HepG2 (cell line): Measurements from ENCODE around the gene HSPA1L. TPM values are rescaled to one million over a fixed set of nuclear protein-coding genes. Genes with fewer than 3 reads are reported as not detected.
A peak's percentile ranks its signal among the peaks of the same experiment; 100 is the strongest.

Experiments used
- ARID4A ChIP-seq: sonication (generic); formaldehyde crosslinking; IDR thresholded peaks from 2 replicates; pipeline ENCODE4 v1.5.0; 2020; ENCODE audit warnings: mild to moderate bottlenecking, missing genetic modification reagents, borderline replicate concordance
- BCL3 ChIP-seq: sonication (generic); formaldehyde crosslinking; IDR thresholded peaks from 2 replicates; pipeline ENCODE4 v1.5.1; 2020; ENCODE audit warnings: mild to moderate bottlenecking, missing genetic modification reagents, moderate library complexity
- ETV5 ChIP-seq: IDR thresholded peaks from 2 replicates; pipeline ENCODE4 v1.6.1; 2018; ENCODE audit warnings: missing biosample characterization, missing genetic modification reagents, inconsistent platforms, borderline replicate concordance
- GATAD2A ChIP-seq: IDR thresholded peaks from 2 replicates; pipeline ENCODE4 v1.6.1; 2016
- GMEB2 ChIP-seq: IDR thresholded peaks from 2 replicates; pipeline ENCODE4 v1.6.1; 2016; ENCODE audit warnings: missing biosample characterization, missing genetic modification reagents, low read depth
- ISL2 ChIP-seq: sonication (generic); formaldehyde crosslinking; IDR thresholded peaks from 2 replicates; pipeline ENCODE4 v1.5.0; 2020; ENCODE audit warnings: missing genetic modification reagents
- KAT7 ChIP-seq: IDR thresholded peaks from 2 replicates; pipeline ENCODE4 v1.6.1; 2018; ENCODE audit warnings: borderline replicate concordance, missing compliant biosample characterization
- KMT2A ChIP-seq: sonication (generic); formaldehyde crosslinking; IDR thresholded peaks from 2 replicates; pipeline ENCODE4 v1.4.0; 2020; ENCODE audit warnings: missing genetic modification reagents
- PHF5A ChIP-seq: IDR thresholded peaks from one replicate; pipeline ENCODE4 v1.6.1; 2018; ENCODE audit warnings: low read depth, missing genetic modification reagents; ENCODE audit not compliant: unreplicated experiment
- RAD21 ChIP-seq: fragments of 450-650 bp; formaldehyde crosslinking; IDR thresholded peaks from 2 replicates; pipeline ENCODE4 v1.5.0; 2020; ENCODE audit warnings: mild to moderate bottlenecking
- SMC3 ChIP-seq: IDR thresholded peaks from 2 replicates; pipeline ENCODE4 v1.6.1; 2011; ENCODE audit warnings: low read length, improper control_type of control experiment
- STAG1 ChIP-seq: sonication (generic); formaldehyde crosslinking; IDR thresholded peaks from 2 replicates; pipeline ENCODE4 v1.4.0; 2020; ENCODE audit warnings: missing genetic modification reagents
- TEAD3 ChIP-seq: optimal IDR thresholded peaks from 2 replicates; pipeline ENCODE3; 2016; ENCODE audit warnings: borderline replicate concordance
- ZBTB7B ChIP-seq: sonication (generic); formaldehyde crosslinking; IDR thresholded peaks from 2 replicates; pipeline ENCODE4 v1.4.0; 2020; ENCODE audit warnings: missing genetic modification reagents
- ZFP36L1 ChIP-seq: sonication (generic); formaldehyde crosslinking; IDR thresholded peaks from 2 replicates; pipeline ENCODE4 v1.8.0; 2022; ENCODE audit warnings: mild to moderate bottlenecking, missing genetic modification reagents, moderate library complexity
- ZNF256 ChIP-seq: sonication (generic); formaldehyde crosslinking; conservative IDR thresholded peaks from 2 replicates; pipeline ENCODE4 v1.4.0; 2020; ENCODE audit warnings: missing genetic modification reagents
- ZNF549 ChIP-seq: sonication (generic); formaldehyde crosslinking; IDR thresholded peaks from 2 replicates; pipeline ENCODE4 v1.5.0; 2020; ENCODE audit warnings: missing genetic modification reagents
- polyA plus RNA-seq, 8 experiments: library from polyadenylated mRNA; depleted of rRNA in 3 of 8; stranded (reverse) in 7 of 8; unstranded in 1 of 8; fragments of >200 nt; fragmentation: Illumina TruSeq in 4 of 8; extraction: Trizol in 4 of 8; gene quantifications; 2 replicates each; pipeline versions ENCODE4 v1.2.1 to v1.2.3, GENCODE V29; 2011 to 2016; ENCODE audit warnings: low read depth in 4 of 8, missing spikeins in 1 of 8, mixed read lengths in 1 of 8; ENCODE audit not compliant: insufficient read depth in 1 of 8
- total RNA-seq, 5 experiments: library from RNA; depleted of rRNA; stranded (reverse); fragments of >200 nt; fragmentation: Illumina TruSeq; extraction: Trizol; gene quantifications; 2 replicates each; pipeline ENCODE4 v1.2.3, GENCODE V29; 2016; ENCODE audit warnings: low read depth in 1 of 5
- TF ChIP-seq, protein P1 (sequence below): sonication (generic); formaldehyde crosslinking; IDR thresholded peaks from 2 replicates; pipeline ENCODE4 v1.5.0; 2020; ENCODE audit warnings: mild to moderate bottlenecking, missing genetic modification reagents

The HSPA1L gene
- total and polyA plus RNA-seq, 2 of the 13 experiments (the other 11 are each of a cell fraction or from before 2014, with no cell fraction given), result 0.55 to 1.0 TPM

GRCh38 chr6:31791324-31792089 lies 23.6 kb downstream of the HSPA1L start (continued):
- TF ChIP-seq PHF5A (CRISPR knock-in tag) (no peak), KMT2A (0 out of 2 replicates have a peak, but pooled peaks have one; percentile 46), GMEB2 (CRISPR knock-in tag) (no peak), SMC3 (peak; percentile 79), STAG1 (CRISPR knock-in tag) (peak; percentile 69), BCL3 (CRISPR knock-in tag) (no peak), ARID4A (CRISPR knock-in tag) (peak; percentile 20; the same call in 1 of the 2 replicates), GATAD2A (CRISPR knock-in tag) (peak; percentile 39; the same call in 1 of the 2 replicates), ETV5 (no peak), ZBTB7B (peak; percentile 32; the same call in 1 of the 2 replicates), ZFP36L1 (CRISPR knock-in tag) (no peak), ZNF549 (no peak), ISL2 (CRISPR knock-in tag) (no peak), ZNF256 (CRISPR knock-in tag) (no peak), TEAD3 (peak; percentile 63), KAT7 (CRISPR knock-in tag) (0 out of 2 replicates have a peak, but pooled peaks have one; percentile 34), RAD21 (CRISPR knock-in tag) (peak; percentile 33)
- TF ChIP-seq, protein P1, sequence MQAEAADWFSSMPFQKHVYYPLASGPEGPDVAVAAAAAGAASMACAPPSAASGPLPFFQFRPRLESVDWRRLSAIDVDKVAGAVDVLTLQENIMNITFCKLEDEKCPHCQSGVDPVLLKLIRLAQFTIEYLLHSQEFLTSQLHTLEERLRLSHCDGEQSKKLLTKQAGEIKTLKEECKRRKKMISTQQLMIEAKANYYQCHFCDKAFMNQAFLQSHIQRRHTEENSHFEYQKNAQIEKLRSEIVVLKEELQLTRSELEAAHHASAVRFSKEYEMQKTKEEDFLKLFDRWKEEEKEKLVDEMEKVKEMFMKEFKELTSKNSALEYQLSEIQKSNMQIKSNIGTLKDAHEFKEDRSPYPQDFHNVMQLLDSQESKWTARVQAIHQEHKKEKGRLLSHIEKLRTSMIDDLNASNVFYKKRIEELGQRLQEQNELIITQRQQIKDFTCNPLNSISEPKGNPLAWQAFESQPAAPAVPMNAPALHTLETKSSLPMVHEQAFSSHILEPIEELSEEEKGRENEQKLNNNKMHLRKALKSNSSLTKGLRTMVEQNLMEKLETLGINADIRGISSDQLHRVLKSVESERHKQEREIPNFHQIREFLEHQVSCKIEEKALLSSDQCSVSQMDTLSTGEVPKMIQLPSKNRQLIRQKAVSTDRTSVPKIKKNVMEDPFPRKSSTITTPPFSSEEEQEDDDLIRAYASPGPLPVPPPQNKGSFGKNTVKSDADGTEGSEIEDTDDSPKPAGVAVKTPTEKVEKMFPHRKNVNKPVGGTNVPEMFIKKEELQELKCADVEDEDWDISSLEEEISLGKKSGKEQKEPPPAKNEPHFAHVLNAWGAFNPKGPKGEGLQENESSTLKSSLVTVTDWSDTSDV (CRISPR knock-in tag), result 0 out of 2 replicates have a peak, but pooled peaks have one; percentile 19
